Measurements from ENCODE around the gene PDCD2.

- TF ChIP-seq CTCF (IDR thresholded peaks at IDR 0.05), result no peak
- no peak for TF ChIP-seq POLR2A (IDR thresholded peaks at IDR 0.05)
These were observed 47.1 kb downstream of the PDCD2 start for GRCh38 chr6:170537329-170537728.

Measured in uterus (tissue), 2 donors.